Muscle layer of duodenum (tissue), 2 donors: Measurements from ENCODE around the gene MEX3A.
A peak's percentile ranks its signal among the peaks of the same experiment; 100 is the strongest.

Source experiments
- H3K27ac ChIP-seq: one replicate; pipeline ENCODE4 v1.7.0; 2013; ENCODE audit warnings: mild to moderate bottlenecking, low read length
- H3K27me3 ChIP-seq: one replicate; pipeline ENCODE4 v1.7.0; 2013; ENCODE audit warnings: low read depth, mild to moderate bottlenecking, control low read depth, low read length
- H3K36me3 ChIP-seq, 2 donors: one replicate each; pipeline ENCODE4 v1.7.0; 2013; ENCODE audit warnings: low read length in 2 of 2, control low read depth in 1 of 2, mild to moderate bottlenecking in 1 of 2; ENCODE audit not compliant: insufficient read depth in 2 of 2, control insufficient read depth in 1 of 2
- H3K4me1 ChIP-seq, 2 donors: one replicate each; pipeline ENCODE4 v1.7.0; 2013; ENCODE audit warnings: low read length in 2 of 2, mild to moderate bottlenecking in 2 of 2, control low read depth in 1 of 2, moderate library complexity in 1 of 2; ENCODE audit not compliant: insufficient read depth in 2 of 2, control insufficient read depth in 1 of 2
- H3K4me3 ChIP-seq, 2 donors: one replicate each; pipeline ENCODE4 v1.7.0; 2013; ENCODE audit warnings: low read length in 2 of 2, low read depth in 1 of 2, mild to moderate bottlenecking in 1 of 2
- H3K9me3 ChIP-seq, 2 donors: one replicate each; pipeline ENCODE4 v1.7.0; 2013; ENCODE audit warnings: low read length in 2 of 2, control low read depth in 1 of 2, mild to moderate bottlenecking in 1 of 2; ENCODE audit not compliant: control insufficient read depth in 1 of 2
- donor health status: healthy.

The MEX3A gene

DNA sequence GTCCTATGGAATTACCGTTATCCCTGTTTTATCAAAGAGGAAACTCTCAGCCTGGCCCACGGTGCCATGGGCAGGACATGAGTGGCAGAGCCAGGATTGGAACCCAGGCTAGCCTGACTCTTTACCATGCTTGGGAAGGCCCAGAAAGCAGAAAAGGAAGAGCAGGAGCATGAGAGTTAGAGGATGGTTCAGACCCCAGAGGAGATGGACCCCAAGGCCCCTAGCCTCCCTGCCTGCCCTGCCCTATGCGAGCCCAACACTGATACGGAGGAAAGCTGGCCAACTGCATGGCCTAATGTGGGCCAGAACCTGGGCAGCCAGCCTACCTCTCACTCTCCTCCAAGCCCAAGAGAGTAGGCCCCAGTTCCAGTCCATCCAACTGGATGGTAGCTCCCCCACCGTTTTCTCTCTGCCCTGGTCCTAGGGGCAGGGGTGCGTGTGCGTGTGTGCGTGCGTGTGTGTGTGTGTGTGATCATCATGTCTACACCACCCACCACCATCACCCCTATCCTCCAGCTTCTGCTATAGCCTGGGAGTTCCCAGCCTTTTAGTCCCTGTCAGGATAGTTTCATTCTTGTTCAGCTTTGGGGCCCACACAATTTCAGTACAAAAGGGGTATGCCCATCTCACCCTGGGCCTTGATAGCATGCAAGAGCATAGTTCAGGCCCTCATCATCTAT is 15.4 kb upstream of the MEX3A start:
- H3K4me3 ChIP-seq, result no peak overlapping the region
- H3K4me1 ChIP-seq, result peaks cover 19 to 43% of the 10 kb centered on the region in 2 donors
- no peaks in the 10 kb centered on the region for H3K9me3 ChIP-seq
- no peaks in the 10 kb centered on the region for H3K36me3 ChIP-seq
- H3K27ac ChIP-seq, result peak overlapping the region; percentile 72
- H3K27me3 ChIP-seq, result no peaks in the 10 kb centered on the region

GRCh38 chr1:156096640-156097391 is 14.6 kb upstream of the MEX3A start:
- Histone ChIP-seq H3K4me1 (peaks cover 11 to 34% of the 10 kb centered on the region in 2 donors), H3K27ac (peak overlapping the region; percentile 72), H3K27me3 (no peaks in the 10 kb centered on the region), H3K36me3 (no peaks in the 10 kb centered on the region), H3K9me3 (no peaks in the 10 kb centered on the region), H3K4me3 (no peak overlapping the region)

- Histone ChIP-seq H3K4me3 (no peak overlapping the region), H3K27me3 (no peaks in the 10 kb centered on the region), H3K36me3 (no peaks in the 10 kb centered on the region), H3K27ac (no peak overlapping the region), H3K9me3 (no peaks in the 10 kb centered on the region), H3K4me1 (peaks cover 9 to 30% of the 10 kb centered on the region in 2 donors)
These were observed 13.7 kb upstream of the MEX3A start for GRCh38 chr1:156095906-156096508.

DNA sequence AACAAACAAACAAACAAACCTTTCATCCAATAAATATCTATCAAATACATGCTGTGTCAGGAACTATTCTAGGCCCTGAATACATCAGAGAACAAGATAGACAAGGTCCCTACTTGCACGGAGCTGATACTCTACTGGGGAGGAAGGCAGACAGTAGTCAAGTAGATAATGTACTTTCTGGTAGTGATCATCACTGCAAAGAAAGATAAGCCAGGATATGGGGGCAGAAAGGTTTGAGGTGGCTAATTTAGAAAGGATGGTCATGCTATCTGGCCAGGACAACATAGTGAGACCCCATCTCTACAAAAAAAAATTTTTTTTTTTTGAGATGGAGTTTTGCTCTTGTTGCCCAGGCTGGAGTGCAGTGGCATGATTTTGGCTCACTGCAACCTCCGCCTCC is 9.3 kb upstream of the MEX3A start:
- Histone ChIP-seq H3K9me3 (no peaks in the 10 kb centered on the region), H3K27me3 (no peaks in the 10 kb centered on the region), H3K36me3 (no peaks in the 10 kb centered on the region), H3K27ac (no peak overlapping the region), H3K4me1 (peaks cover under 1 to 15% of the 10 kb centered on the region in 2 donors), H3K4me3 (no peak overlapping the region)

- H3K4me3 ChIP-seq, result no peak overlapping the region
- H3K9me3 ChIP-seq, result no peaks in the 10 kb centered on the region
- no peaks in the 10 kb centered on the region for H3K27me3 ChIP-seq
- H3K27ac ChIP-seq, result no peak overlapping the region
- H3K4me1 ChIP-seq, result peaks cover 0 to 13% of the 10 kb centered on the region in 2 donors
- no peaks in the 10 kb centered on the region for H3K36me3 ChIP-seq
These were observed 8.5 kb upstream of the MEX3A start for GRCh38 chr1:156090840-156091188.

GRCh38 chr1:156090138-156090839 is 8.0 kb upstream of the MEX3A start:
- Histone ChIP-seq H3K36me3 (no peaks in the 10 kb centered on the region), H3K4me1 (peaks cover 0 to 13% of the 10 kb centered on the region in 2 donors), H3K27ac (no peak overlapping the region), H3K9me3 (no peaks in the 10 kb centered on the region), H3K4me3 (no peak overlapping the region), H3K27me3 (no peaks in the 10 kb centered on the region)

GRCh38 chr1:156089704-156090103 is 7.4 kb upstream of the MEX3A start:
- H3K27ac ChIP-seq, result no peak overlapping the region
- no peaks in the 10 kb centered on the region for H3K9me3 ChIP-seq
- H3K27me3 ChIP-seq, result no peaks in the 10 kb centered on the region
- H3K4me3 ChIP-seq, result no peak overlapping the region
- no peaks in the 10 kb centered on the region for H3K36me3 ChIP-seq
- peaks cover 0 to 14% of the 10 kb centered on the region in 2 donors for H3K4me1 ChIP-seq

- Histone ChIP-seq H3K27ac (no peak overlapping the region), H3K4me1 (peaks cover 0 to 35% of the 10 kb centered on the region in 2 donors), H3K36me3 (no peaks in the 10 kb centered on the region), H3K9me3 (no peaks in the 10 kb centered on the region), H3K4me3 (no peak overlapping the region), H3K27me3 (no peaks in the 10 kb centered on the region)
These were observed 4.0 kb upstream of the MEX3A start for GRCh38 chr1:156086256-156086662.

DNA sequence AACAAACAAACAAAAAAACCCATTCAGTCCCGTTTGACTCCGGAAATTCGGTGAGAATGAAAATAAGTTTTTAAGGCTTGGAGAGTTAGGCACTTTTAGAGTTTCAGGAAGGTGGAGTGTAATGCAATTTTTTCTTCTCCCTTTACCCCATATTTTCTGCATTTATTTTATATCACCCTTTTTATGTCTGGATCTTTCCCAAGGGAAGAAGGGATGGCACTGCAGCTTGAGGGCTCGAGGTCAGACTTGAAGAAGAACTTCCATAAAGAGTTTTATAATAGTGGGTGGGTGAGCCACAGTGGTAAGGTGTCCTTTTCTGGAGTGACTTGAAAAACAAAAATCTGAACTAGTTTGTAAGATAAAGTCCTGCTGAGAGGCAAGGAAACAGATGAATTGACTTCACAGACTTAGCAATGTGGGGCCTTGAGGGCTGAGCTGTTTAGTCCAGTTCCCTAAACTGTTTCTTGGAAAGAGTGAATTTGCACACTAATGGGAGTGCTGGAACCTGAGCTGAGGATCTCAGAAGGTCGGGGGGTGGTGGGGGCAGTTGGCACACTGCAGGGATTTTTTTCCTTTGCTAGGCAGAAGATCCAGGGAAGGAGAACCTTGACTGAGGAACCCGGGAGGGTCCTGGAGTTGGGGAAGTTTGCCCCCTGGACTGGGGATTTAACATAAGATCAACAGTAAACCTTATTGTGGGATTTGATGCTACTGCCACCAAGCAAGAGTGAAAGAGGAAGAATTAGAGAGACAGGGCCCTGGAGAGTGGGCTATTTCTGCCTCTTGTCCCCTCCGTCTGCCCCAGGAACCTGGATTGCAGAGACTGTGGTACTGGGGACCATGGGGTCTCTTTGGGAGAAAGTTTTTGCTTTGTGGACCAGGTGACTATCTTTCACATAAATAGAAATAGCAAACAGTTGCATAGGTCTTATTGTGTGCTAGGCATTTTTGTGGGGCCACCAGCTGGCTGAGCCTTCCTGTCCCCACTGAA is 1.8 kb upstream of the MEX3A start:
- no peak overlapping the region for H3K4me3 ChIP-seq
- H3K9me3 ChIP-seq, result no peaks in the 10 kb centered on the region
- no peaks in the 10 kb centered on the region for H3K36me3 ChIP-seq
- no peak overlapping the region for H3K27ac ChIP-seq
- H3K4me1 ChIP-seq, result peaks cover 0 to 34% of the 10 kb centered on the region in 2 donors
- peaks cover 4% of the 10 kb centered on the region for H3K27me3 ChIP-seq

- peak overlapping the region; percentile 73 to 87 for H3K4me3 ChIP-seq
- H3K36me3 ChIP-seq, result no peaks in the 10 kb centered on the region
- peaks cover 0 to 32% of the 10 kb centered on the region in 2 donors for H3K4me1 ChIP-seq
- peaks cover 4% of the 10 kb centered on the region for H3K27me3 ChIP-seq
- no peak overlapping the region for H3K27ac ChIP-seq
- H3K9me3 ChIP-seq, result no peaks in the 10 kb centered on the region
These were observed 352 bp downstream of the MEX3A start for GRCh38 chr1:156081917-156082308.
